ENCODE data around the gene ACOX2.

GRCh38 chr3:58540176-58540858, 3.3 kb upstream of the ACOX2 start:
- TF ChIP-seq CTCF (IDR thresholded peaks at IDR 0.05) (no peak), EP300 (IDR thresholded peaks at IDR 0.05) (no peak)

All from suprapubic skin (tissue), 3 donors.